ENCODE data around the gene UBA6.
"Not testable (repeated sequence)": the region's sequence is repeated elsewhere in the genome, so short reads cannot be mapped to it uniquely, and the experiment has no call there.

Gene UBA6

GRCh38 chr4:67700738-67701516, at the start of gene UBA6:
TSS of gene UBA6 (minus strand) at chr4:67701155. CDS start at chr4:67701119, 36 bp downstream.
- peak within 1 kb of the TSS; percentile 89 for H3K4me3 Mint-ChIP-seq
- H3K27ac Mint-ChIP-seq: peak within 1 kb of the TSS; percentile 94
- peaks cover 54% of the 10 kb centered on the region for H3K4me1 Mint-ChIP-seq
- DNase-seq (peak; percentile 97), ATAC-seq (peak; percentile 98)
- peaks cover 19% of the 10 kb centered on the region for H3K36me3 Mint-ChIP-seq (ENCODE audit: low read depth)
- H3K9me3 Mint-ChIP-seq: peaks cover 9% of the 10 kb centered on the region
- H3K27me3 Mint-ChIP-seq: no peaks in the 10 kb centered on the region

GRCh38 chr4:67750691-67751090, 49.7 kb upstream of the UBA6 start:
- no peak overlapping the region for H3K4me3 Mint-ChIP-seq
- H3K27ac Mint-ChIP-seq: no peak overlapping the region
- ATAC-seq (no peak), DNase-seq (no peak)
- peaks cover 9% of the 10 kb centered on the region for H3K4me1 Mint-ChIP-seq
- no peaks in the 10 kb centered on the region for H3K9me3 Mint-ChIP-seq
- H3K36me3 Mint-ChIP-seq (ENCODE audit: low read depth): no peaks in the 10 kb centered on the region
- no peaks in the 10 kb centered on the region for H3K27me3 Mint-ChIP-seq

- Mint-ChIP-seq H3K4me3 (no peak overlapping the region), H3K4me1 (peaks cover 9% of the 10 kb centered on the region), H3K27ac (no peak overlapping the region), H3K9me3 (no peaks in the 10 kb centered on the region), H3K27me3 (no peaks in the 10 kb centered on the region), H3K36me3 (ENCODE audit: low read depth) (no peaks in the 10 kb centered on the region)
- ATAC-seq (no peak), DNase-seq (no peak)
These were observed 48.3 kb upstream of the UBA6 start for GRCh38 chr4:67749286-67749685.

- DNase-seq: no peak
- Mint-ChIP-seq H3K4me3 (peak overlapping the region; percentile 37), H3K36me3 (ENCODE audit: low read depth) (peaks cover 2% of the 10 kb centered on the region), H3K9me3 (no peaks in the 10 kb centered on the region), H3K4me1 (peaks cover 9% of the 10 kb centered on the region), H3K27me3 (no peaks in the 10 kb centered on the region), H3K27ac (peak overlapping the region; percentile 76)
- ATAC-seq: peak; percentile 76
These were observed 46.0 kb upstream of the UBA6 start for GRCh38 chr4:67746797-67747495.

GRCh38 chr4:67744561-67745283, 43.8 kb upstream of the UBA6 start:
- no peak for DNase-seq
- no peak overlapping the region for H3K27ac Mint-ChIP-seq
- H3K36me3 Mint-ChIP-seq (ENCODE audit: low read depth): peaks cover 2% of the 10 kb centered on the region
- ATAC-seq: no peak
- peaks cover 9% of the 10 kb centered on the region for H3K4me1 Mint-ChIP-seq
- H3K27me3 Mint-ChIP-seq: no peaks in the 10 kb centered on the region
- no peaks in the 10 kb centered on the region for H3K9me3 Mint-ChIP-seq
- no peak overlapping the region for H3K4me3 Mint-ChIP-seq

- H3K4me1 Mint-ChIP-seq: peaks cover 9% of the 10 kb centered on the region
- H3K4me3 Mint-ChIP-seq: no peak overlapping the region
- H3K36me3 Mint-ChIP-seq (ENCODE audit: low read depth): peaks cover 2% of the 10 kb centered on the region
- no peaks in the 10 kb centered on the region for H3K27me3 Mint-ChIP-seq
- ATAC-seq (no peak), DNase-seq (no peak)
- H3K9me3 Mint-ChIP-seq: no peaks in the 10 kb centered on the region
- H3K27ac Mint-ChIP-seq: no peak overlapping the region
These were observed 42.2 kb upstream of the UBA6 start for GRCh38 chr4:67743194-67743593.

- ATAC-seq (no peak), DNase-seq (no peak)
- H3K9me3 Mint-ChIP-seq: no peaks in the 10 kb centered on the region
- H3K4me3 Mint-ChIP-seq: no peak overlapping the region
- no peaks in the 10 kb centered on the region for H3K4me1 Mint-ChIP-seq
- H3K27ac Mint-ChIP-seq: no peak overlapping the region
- peaks cover 6% of the 10 kb centered on the region for H3K36me3 Mint-ChIP-seq (ENCODE audit: low read depth)
- no peaks in the 10 kb centered on the region for H3K27me3 Mint-ChIP-seq
These were observed 35.3 kb upstream of the UBA6 start for GRCh38 chr4:67736262-67736661.

GRCh38 chr4:67735325-67735724, 34.4 kb upstream of the UBA6 start:
- H3K4me1 Mint-ChIP-seq: no peaks in the 10 kb centered on the region
- H3K36me3 Mint-ChIP-seq (ENCODE audit: low read depth): peaks cover 8% of the 10 kb centered on the region
- H3K9me3 Mint-ChIP-seq: no peaks in the 10 kb centered on the region
- no peak overlapping the region for H3K4me3 Mint-ChIP-seq
- no peaks in the 10 kb centered on the region for H3K27me3 Mint-ChIP-seq
- no peak overlapping the region for H3K27ac Mint-ChIP-seq
- no peak for ATAC-seq
- DNase-seq: no peak

- H3K27ac Mint-ChIP-seq, DNase-seq, H3K27me3 Mint-ChIP-seq, ATAC-seq, H3K4me3 Mint-ChIP-seq, H3K9me3 Mint-ChIP-seq: not testable (repeated sequence)
- Mint-ChIP-seq H3K4me1 (peaks cover 13% of the 10 kb centered on the region), H3K36me3 (ENCODE audit: low read depth) (peaks cover 24% of the 10 kb centered on the region)
These were observed 29.6 kb upstream of the UBA6 start for GRCh38 chr4:67730511-67730910.

- Mint-ChIP-seq H3K4me1 (peaks cover 13% of the 10 kb centered on the region), H3K4me3 (no peak overlapping the region), H3K36me3 (ENCODE audit: low read depth) (peaks cover 30% of the 10 kb centered on the region), H3K27ac (peak overlapping the region; percentile 47), H3K9me3 (peaks cover 7% of the 10 kb centered on the region), H3K27me3 (no peaks in the 10 kb centered on the region)
- peak; percentile 94 for ATAC-seq
- DNase-seq: no peak
These were observed 26.3 kb upstream of the UBA6 start for GRCh38 chr4:67727124-67727850.

GRCh38 chr4:67725981-67726380, 25.0 kb upstream of the UBA6 start:
- no peak overlapping the region for H3K27ac Mint-ChIP-seq
- H3K4me3 Mint-ChIP-seq: no peak overlapping the region
- peaks cover 7% of the 10 kb centered on the region for H3K9me3 Mint-ChIP-seq

GRCh38 chr4:67725132-67725531, 24.2 kb upstream of the UBA6 start:
- Mint-ChIP-seq H3K9me3 (peaks cover 7% of the 10 kb centered on the region), H3K27ac (no peak overlapping the region), H3K36me3 (ENCODE audit: low read depth) (peaks cover 34% of the 10 kb centered on the region), H3K27me3 (no peaks in the 10 kb centered on the region), H3K4me1 (peaks cover 13% of the 10 kb centered on the region), H3K4me3 (no peak overlapping the region)
- ATAC-seq (no peak), DNase-seq (no peak)

More at GRCh38 chr4:67725981-67726380, 25.0 kb upstream of the UBA6 start:
- no peak for ATAC-seq
- H3K4me1 Mint-ChIP-seq: peaks cover 13% of the 10 kb centered on the region
- no peaks in the 10 kb centered on the region for H3K27me3 Mint-ChIP-seq
- DNase-seq: no peak
- peaks cover 30% of the 10 kb centered on the region for H3K36me3 Mint-ChIP-seq (ENCODE audit: low read depth)

GRCh38 chr4:67723949-67724348, 23.0 kb upstream of the UBA6 start:
- no peak for DNase-seq
- Mint-ChIP-seq H3K4me3 (no peak overlapping the region), H3K27me3 (no peaks in the 10 kb centered on the region), H3K9me3 (peaks cover 7% of the 10 kb centered on the region), H3K4me1 (peaks cover 13% of the 10 kb centered on the region), H3K27ac (no peak overlapping the region), H3K36me3 (ENCODE audit: low read depth) (peaks cover 30% of the 10 kb centered on the region)
- no peak for ATAC-seq

- H3K36me3 Mint-ChIP-seq (ENCODE audit: low read depth): peaks cover 26% of the 10 kb centered on the region
- no peak for ATAC-seq
These were observed 22.4 kb upstream of the UBA6 start for GRCh38 chr4:67723341-67723740.

More at GRCh38 chr4:67723341-67723740, 22.4 kb upstream of the UBA6 start:
- no peak for DNase-seq
- Mint-ChIP-seq H3K4me1 (peaks cover 13% of the 10 kb centered on the region), H3K27me3 (no peaks in the 10 kb centered on the region), H3K4me3 (no peak overlapping the region), H3K9me3 (peaks cover 7% of the 10 kb centered on the region), H3K27ac (no peak overlapping the region)
